Skeletal muscle tissue (tissue), 4 donors: ENCODE results near the gene PIGM. TPM values are rescaled to one million over a fixed set of nuclear protein-coding genes. Genes with fewer than 3 reads are reported as not detected.

ENCODE experiments used
- H3K27ac ChIP-seq: one replicate; pipeline ENCODE4 v1.7.0; 2013; ENCODE audit warnings: mild to moderate bottlenecking, low read depth, low read length, inconsistent platforms
- H3K27me3 ChIP-seq, 3 donors: one replicate each; pipeline ENCODE4 v1.7.0; 2013; ENCODE audit warnings: low read length in 3 of 3; ENCODE audit not compliant: control insufficient read depth in 3 of 3, insufficient read depth in 3 of 3
- H3K36me3 ChIP-seq, 3 donors: one replicate each; pipeline ENCODE4 v1.7.0; 2013; ENCODE audit warnings: low read length in 3 of 3; ENCODE audit not compliant: control insufficient read depth in 3 of 3, insufficient read depth in 3 of 3
- H3K4me1 ChIP-seq, 3 donors: one replicate each; pipeline ENCODE4 v1.7.0; 2013; ENCODE audit warnings: low read length in 3 of 3, mild to moderate bottlenecking in 3 of 3; ENCODE audit not compliant: control insufficient read depth in 3 of 3, insufficient read depth in 3 of 3
- H3K4me3 ChIP-seq, 3 donors: one replicate each; pipeline ENCODE4 v1.7.0; 2013; ENCODE audit warnings: low read length in 3 of 3
- H3K9ac ChIP-seq, 3 donors: one replicate each; pipeline ENCODE4 v1.7.0; 2013; ENCODE audit warnings: low read length in 3 of 3, mild to moderate bottlenecking in 3 of 3, moderate library complexity in 2 of 3, low read depth in 1 of 3
- H3K9me3 ChIP-seq, 3 donors: one replicate each; pipeline ENCODE4 v1.7.0; 2013; ENCODE audit warnings: low read length in 3 of 3; ENCODE audit not compliant: control insufficient read depth in 3 of 3
- total RNA-seq: library from RNA; depleted of rRNA; stranded (reverse); fragments of >200 nt; gene quantifications from one replicate; pipeline ENCODE4 v1.2.3, GENCODE V29; 2014
- donor health status: Osteomylitis.

PIGM gene
- total RNA-seq, result 3.1 TPM

DNA sequence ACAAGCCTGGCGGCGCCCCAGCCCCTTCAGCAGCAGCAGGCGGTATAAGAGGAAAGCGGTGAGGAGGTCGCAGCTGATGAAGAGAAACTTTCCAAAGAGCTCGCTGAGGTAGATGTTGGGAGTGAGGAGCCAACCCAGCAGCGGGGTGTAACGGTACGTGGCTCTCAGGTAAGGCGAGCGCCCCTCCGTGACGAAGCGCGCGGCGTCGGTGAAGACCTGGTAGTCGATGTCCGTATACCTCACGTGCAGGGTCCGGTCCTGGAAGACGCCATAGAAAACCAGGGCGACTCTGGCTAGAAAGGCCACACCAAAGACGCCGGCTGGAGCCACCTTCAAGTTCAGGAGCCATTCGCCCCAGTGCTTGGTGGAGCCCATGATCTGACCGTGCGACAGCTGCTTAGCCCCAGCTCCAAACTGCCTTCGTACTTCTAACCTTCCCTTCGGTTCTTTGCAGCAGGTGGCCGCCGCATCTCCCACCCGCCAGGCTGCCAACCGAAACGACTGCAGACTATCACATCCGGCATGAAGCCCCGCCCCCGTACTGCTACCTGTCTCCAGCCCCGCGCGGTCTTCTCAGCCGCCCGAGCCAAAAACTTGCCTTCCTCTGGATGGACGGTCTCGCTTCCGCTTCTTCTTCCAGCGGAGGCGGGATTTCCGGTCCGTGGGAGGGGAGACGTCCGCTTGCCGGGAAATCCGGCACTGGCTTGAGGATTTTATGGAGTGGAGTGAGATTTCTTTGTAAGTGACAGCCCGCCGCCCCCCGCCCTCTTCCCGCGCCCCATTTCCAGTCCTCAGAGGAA lies at the start of gene PIGM:
PIGM (minus strand) TSS at position 626 of the 800 bp plus-strand sequence; CDS start at position 375, 251 bp downstream.
- peaks cover 15 to 26% (median 23%) of the 10 kb centered on the region in 3 donors for H3K4me1 ChIP-seq
- H3K9me3 ChIP-seq, result no peaks in the 10 kb centered on the region
- H3K4me3 ChIP-seq, result peak within 1 kb of the TSS; percentile 86 to 97 (median 95)
- no peaks in the 10 kb centered on the region for H3K36me3 ChIP-seq
- H3K27me3 ChIP-seq, result no peaks in the 10 kb centered on the region
- peak within 1 kb of the TSS; percentile 57 for H3K27ac ChIP-seq
- peak within 1 kb of the TSS; percentile 69 to 86 (median 84) for H3K9ac ChIP-seq

DNA sequence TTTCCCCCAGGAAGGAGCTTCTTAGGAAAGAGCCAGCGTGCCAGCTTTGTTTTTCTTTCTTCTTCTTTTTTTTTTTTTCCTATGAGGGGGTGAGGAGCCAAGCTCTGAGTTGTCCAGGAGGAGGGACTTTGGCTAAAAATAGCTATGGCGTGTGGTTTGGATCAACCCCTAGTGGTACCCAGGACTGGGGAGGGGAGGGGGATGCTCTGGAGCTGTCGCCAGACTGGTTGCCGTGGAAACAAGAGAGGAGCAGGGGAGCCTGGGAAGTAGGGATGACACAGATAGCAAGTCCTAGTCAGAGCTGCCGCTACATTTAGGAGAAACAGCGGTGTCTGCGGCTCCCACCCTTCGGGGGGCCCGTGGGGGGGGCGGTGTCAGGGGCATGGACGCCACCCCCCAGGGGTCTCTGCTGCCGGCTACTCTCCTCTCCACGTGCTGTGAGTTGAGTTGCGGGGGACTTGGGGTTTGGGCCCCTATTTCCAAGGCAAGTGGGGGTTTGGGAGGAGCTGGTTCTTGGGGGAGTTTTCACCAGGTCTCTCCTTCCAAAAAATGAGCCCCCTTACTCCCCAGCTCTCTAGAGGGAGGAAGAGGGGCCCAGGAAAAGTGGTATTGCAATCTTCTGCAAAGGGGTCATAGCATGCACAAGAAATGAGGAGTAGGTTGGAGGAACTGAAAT lies 49.6 kb upstream of the PIGM start, which contains the start of gene KCNJ9:
KCNJ9 (plus strand) TSS at position 278 of the 676 bp plus-strand sequence. CDS start 2,493 bp downstream, outside the sequence.
- no peak within 1 kb of the TSS for H3K4me3 ChIP-seq
- H3K9me3 ChIP-seq, result no peaks in the 10 kb centered on the region
- H3K36me3 ChIP-seq, result no peaks in the 10 kb centered on the region
- no peak within 1 kb of the TSS for H3K9ac ChIP-seq
- peaks cover 13 to 20% (median 18%) of the 10 kb centered on the region in 3 donors for H3K4me1 ChIP-seq
- no peak within 1 kb of the TSS for H3K27ac ChIP-seq
- H3K27me3 ChIP-seq, result peaks cover 14 to 23% (median 22%) of the 10 kb centered on the region in 3 donors

GRCh38 chr1:160080381-160081100 lies 48.8 kb upstream of the PIGM start:
- H3K27me3 ChIP-seq, result peaks cover 14 to 23% (median 22%) of the 10 kb centered on the region in 3 donors

DNA sequence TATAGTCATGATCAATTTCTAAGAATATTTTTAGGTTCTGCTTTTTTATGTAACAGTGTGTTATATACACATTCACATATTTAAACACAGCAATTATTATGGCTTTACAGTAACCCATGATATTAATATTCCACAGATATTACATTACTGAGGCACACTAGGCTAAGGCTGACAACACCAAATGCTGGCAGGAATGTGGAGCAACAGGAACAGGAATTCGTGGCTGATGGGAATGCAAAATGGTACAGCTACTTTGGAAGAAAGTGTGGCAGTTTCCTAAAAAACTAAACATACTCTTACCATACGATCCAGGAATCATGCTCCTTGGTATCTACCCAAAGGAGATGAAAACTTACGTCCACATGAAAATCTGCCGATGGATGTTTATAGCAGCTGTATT lies 47.7 kb upstream of the PIGM start:
- Histone ChIP-seq H3K36me3 (no peaks in the 10 kb centered on the region), H3K4me1 (peaks cover 11 to 14% (median 13%) of the 10 kb centered on the region in 3 donors), H3K27me3 (peaks cover 14 to 23% (median 20%) of the 10 kb centered on the region in 3 donors), H3K9me3 (no peaks in the 10 kb centered on the region), H3K27ac (no peak overlapping the region), H3K4me3 (no peak overlapping the region), H3K9ac (no peak overlapping the region)

More at GRCh38 chr1:160080381-160081100, 48.8 kb upstream of the PIGM start:
- no peak overlapping the region for H3K9ac ChIP-seq
- H3K4me3 ChIP-seq, result no peak overlapping the region
- no peaks in the 10 kb centered on the region for H3K9me3 ChIP-seq
- no peaks in the 10 kb centered on the region for H3K36me3 ChIP-seq
- no peak overlapping the region for H3K27ac ChIP-seq
- H3K4me1 ChIP-seq, result peaks cover 11 to 16% (median 13%) of the 10 kb centered on the region in 3 donors

- H3K9ac ChIP-seq, result peak overlapping the region in 2 of 3 donors; percentile 9 to 25
- H3K9me3 ChIP-seq, result no peaks in the 10 kb centered on the region
- no peak overlapping the region for H3K27ac ChIP-seq
- peaks cover 9 to 20% (median 15%) of the 10 kb centered on the region in 3 donors for H3K27me3 ChIP-seq
- peaks cover 8 to 11% (median 8%) of the 10 kb centered on the region in 3 donors for H3K4me1 ChIP-seq
- no peak overlapping the region for H3K4me3 ChIP-seq
- H3K36me3 ChIP-seq, result no peaks in the 10 kb centered on the region
Observed at GRCh38 chr1:160078512-160079195, 46.9 kb upstream of the PIGM start.

DNA sequence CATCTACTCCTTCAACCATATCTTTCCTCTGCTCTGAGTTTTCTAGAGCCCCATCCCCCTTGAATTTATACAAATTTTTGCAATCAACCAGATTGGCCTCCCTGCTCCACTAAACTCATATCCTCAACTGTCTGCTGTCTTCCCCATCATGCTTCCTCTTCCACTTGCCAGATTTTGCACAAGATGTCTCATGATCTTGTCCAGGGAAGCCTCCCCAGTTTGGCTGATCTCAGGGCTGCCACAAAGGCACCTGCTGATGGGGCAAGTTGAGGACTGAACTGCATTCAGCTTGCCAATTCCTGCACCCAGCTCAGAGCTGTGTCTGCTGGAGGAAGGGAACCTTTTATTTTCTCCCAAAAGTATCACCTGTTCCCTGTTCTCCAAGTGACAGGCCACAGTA lies 45.7 kb upstream of the PIGM start:
- Histone ChIP-seq H3K27ac (no peak overlapping the region), H3K9ac (no peak overlapping the region), H3K27me3 (peaks cover 6 to 20% (median 6%) of the 10 kb centered on the region in 3 donors), H3K36me3 (no peaks in the 10 kb centered on the region), H3K4me3 (no peak overlapping the region), H3K4me1 (peaks cover 8 to 11% (median 8%) of the 10 kb centered on the region in 3 donors), H3K9me3 (no peaks in the 10 kb centered on the region)

- no peaks in the 10 kb centered on the region for H3K9me3 ChIP-seq
- H3K27me3 ChIP-seq, result peaks cover 3 to 10% (median 4%) of the 10 kb centered on the region in 3 donors
- no peaks in the 10 kb centered on the region for H3K36me3 ChIP-seq
- H3K27ac ChIP-seq, result no peak overlapping the region
- H3K9ac ChIP-seq, result no peak overlapping the region
- peaks cover 8 to 11% (median 9%) of the 10 kb centered on the region in 3 donors for H3K4me1 ChIP-seq
- H3K4me3 ChIP-seq, result no peak overlapping the region
Observed at GRCh38 chr1:160076295-160076694, 44.5 kb upstream of the PIGM start.

- peaks cover under 1 to 8% (median 5%) of the 10 kb centered on the region in 3 donors for H3K27me3 ChIP-seq
- no peaks in the 10 kb centered on the region for H3K9me3 ChIP-seq
- H3K9ac ChIP-seq, result no peak overlapping the region
- H3K4me3 ChIP-seq, result no peak overlapping the region
- H3K27ac ChIP-seq, result no peak overlapping the region
- no peaks in the 10 kb centered on the region for H3K36me3 ChIP-seq
- peaks cover 9 to 13% (median 12%) of the 10 kb centered on the region in 3 donors for H3K4me1 ChIP-seq
Observed at GRCh38 chr1:160075836-160076235, 44.0 kb upstream of the PIGM start.

- H3K4me3 ChIP-seq, result no peak overlapping the region
- peaks cover 15 to 20% (median 18%) of the 10 kb centered on the region in 3 donors for H3K4me1 ChIP-seq
- H3K9me3 ChIP-seq, result no peaks in the 10 kb centered on the region
- no peak overlapping the region for H3K9ac ChIP-seq
- H3K27me3 ChIP-seq, result peaks cover 0 to 6% (median 0%) of the 10 kb centered on the region in 3 donors
- no peak overlapping the region for H3K27ac ChIP-seq
- H3K36me3 ChIP-seq, result no peaks in the 10 kb centered on the region
Observed at GRCh38 chr1:160074865-160075264, 43.1 kb upstream of the PIGM start.
